HAP-1 (cell line): ENCODE data around the gene MINAR2.

Source experiments
- DNase-seq, 2 experiments: peaks; one replicate each; pipeline ENCODE4 v3.0.0-alpha.2; 2016 to 2020; ENCODE audit warnings: low spot score in 2 of 2
- H3K27me3 ChIP-seq: fragments of 250-450 bp; sonication (Bioruptor Pico); 2 replicates; pipeline ENCODE4 v1.5.1; 2020; ENCODE audit warnings: low read depth, mild to moderate bottlenecking, moderate library complexity
- H3K36me3 ChIP-seq: fragments of 250-450 bp; sonication (Bioruptor Pico); replicated peaks from 2 replicates; pipeline ENCODE4 v1.5.1; 2020; ENCODE audit warnings: mild to moderate bottlenecking
- H3K4me1 ChIP-seq: fragments of 250-450 bp; sonication (Bioruptor Pico); 2 replicates; pipeline ENCODE4 v1.5.1; 2020; ENCODE audit warnings: mild to moderate bottlenecking
- H3K4me3 ChIP-seq: fragments of 250-450 bp; sonication (Bioruptor Pico); 2 replicates; pipeline ENCODE4 v1.5.1; 2020; ENCODE audit warnings: mild to moderate bottlenecking, moderate library complexity
- H3K9me3 ChIP-seq: fragments of 250-450 bp; sonication (Bioruptor Pico); 2 replicates; pipeline ENCODE4 v1.5.1; 2020; ENCODE audit warnings: mild to moderate bottlenecking, moderate library complexity
- in situ Hi-C: fragments of 300-500 bp; cut with MboI; formaldehyde crosslinking; loops from 3 replicates; pipeline ENCODE4 v1.14.3; 2020; ENCODE audit warnings: low sequenced_read_pairs, inconsistent platforms, mixed read lengths

MINAR2 gene

GRCh38 chr5:129747572-129748407, at the start of gene MINAR2:
Gene MINAR2, plus strand, starts transcription at chr5:129748094. Its CDS starts 97 bp downstream, at chr5:129748191.
- Histone ChIP-seq H3K4me3 (no peak within 1 kb of the TSS), H3K27me3 (no peaks in the 10 kb centered on the region), H3K9me3 (no peaks in the 10 kb centered on the region), H3K4me1 (no peaks in the 10 kb centered on the region), H3K36me3 (no peaks in the 10 kb centered on the region)
- in situ Hi-C loops = no loop called here
- no peak for DNase-seq

GRCh38 chr5:129698661-129699060, 49.2 kb upstream of the MINAR2 start:
- Histone ChIP-seq H3K9me3 (no peaks in the 10 kb centered on the region), H3K36me3 (no peaks in the 10 kb centered on the region), H3K27me3 (no peaks in the 10 kb centered on the region), H3K4me3 (no peak overlapping the region), H3K4me1 (no peaks in the 10 kb centered on the region)
- no peak for DNase-seq
- in situ Hi-C loops = no loop called here

DNA sequence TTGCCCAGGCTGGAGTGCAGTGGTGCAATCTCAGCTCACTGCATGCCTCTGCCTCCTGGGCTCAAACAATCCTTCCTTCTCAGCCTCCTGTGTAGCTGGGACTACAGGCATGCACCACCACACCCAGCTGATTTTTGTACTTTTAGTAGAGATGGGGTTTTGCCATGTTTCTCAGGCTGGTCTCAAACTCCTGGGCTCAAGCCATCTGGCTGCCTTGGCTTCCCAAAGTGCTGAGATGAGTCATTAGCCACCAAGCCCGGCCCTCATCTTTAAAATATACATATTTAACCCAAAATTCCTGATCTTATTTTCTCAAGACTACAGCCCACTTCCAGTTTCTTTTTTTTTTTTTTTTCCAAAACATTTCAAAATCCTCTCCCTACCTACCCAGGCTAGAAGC, 31.7 kb upstream of the MINAR2 start:
- Histone ChIP-seq H3K4me1 (no peaks in the 10 kb centered on the region), H3K36me3 (no peaks in the 10 kb centered on the region), H3K9me3 (no peaks in the 10 kb centered on the region), H3K27me3 (no peaks in the 10 kb centered on the region), H3K4me3 (no peak overlapping the region)
- DNase-seq = no peak
- in situ Hi-C loops = no loop called here

DNA sequence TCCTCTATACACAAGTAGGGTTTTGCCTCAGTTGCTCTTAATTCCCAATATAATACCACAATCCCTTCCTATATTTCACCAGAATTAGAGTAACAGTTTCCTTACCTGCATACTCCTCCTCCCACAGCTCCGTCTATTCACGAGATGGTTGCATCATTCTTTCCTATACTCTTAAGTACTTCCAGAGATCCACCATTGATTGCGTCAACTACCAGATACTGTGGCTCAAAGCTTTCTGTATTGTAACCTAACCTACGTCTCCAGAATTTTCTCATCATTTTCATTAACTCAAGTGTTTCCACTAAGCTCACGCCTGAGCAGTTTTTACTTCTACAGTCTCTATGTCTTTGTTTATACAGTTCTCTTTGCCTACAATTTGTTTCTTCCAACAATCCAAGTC, 31.2 kb upstream of the MINAR2 start:
- Histone ChIP-seq H3K27me3 (no peaks in the 10 kb centered on the region), H3K36me3 (no peaks in the 10 kb centered on the region), H3K4me3 (no peak overlapping the region), H3K9me3 (no peaks in the 10 kb centered on the region), H3K4me1 (no peaks in the 10 kb centered on the region)
- in situ Hi-C loops = no loop called here
- DNase-seq = no peak

DNA sequence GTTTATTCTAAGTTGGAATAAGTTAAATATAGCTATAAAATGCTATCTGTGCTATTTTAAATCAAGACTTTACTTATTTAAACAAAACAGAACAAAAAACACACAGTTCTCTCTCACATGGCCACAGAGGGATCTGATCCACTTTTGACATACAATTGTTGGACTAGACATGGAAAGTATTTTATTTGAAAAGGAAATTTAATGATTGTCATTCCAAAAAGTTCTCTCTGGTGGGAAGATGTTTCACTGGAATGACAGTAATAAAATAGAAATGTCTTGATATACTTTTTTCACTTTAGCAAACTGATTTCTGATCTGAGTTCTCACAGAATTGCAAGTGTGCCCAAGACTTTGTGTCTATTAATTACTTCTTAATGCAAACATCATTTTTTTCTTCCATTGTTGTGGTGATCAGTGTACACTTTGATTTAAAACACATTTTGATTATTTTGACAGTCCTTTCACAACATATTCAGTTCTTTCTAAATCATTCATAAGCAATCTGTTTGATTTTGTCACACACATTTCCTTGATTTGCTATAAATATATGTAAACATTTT, 30.1 kb upstream of the MINAR2 start:
- H3K4me3 ChIP-seq = no peak overlapping the region
- no peaks in the 10 kb centered on the region for H3K9me3 ChIP-seq
- DNase-seq = no peak
- in situ Hi-C loops = no loop called here
- H3K36me3 ChIP-seq = no peaks in the 10 kb centered on the region
- H3K27me3 ChIP-seq = no peaks in the 10 kb centered on the region
- no peaks in the 10 kb centered on the region for H3K4me1 ChIP-seq

DNA sequence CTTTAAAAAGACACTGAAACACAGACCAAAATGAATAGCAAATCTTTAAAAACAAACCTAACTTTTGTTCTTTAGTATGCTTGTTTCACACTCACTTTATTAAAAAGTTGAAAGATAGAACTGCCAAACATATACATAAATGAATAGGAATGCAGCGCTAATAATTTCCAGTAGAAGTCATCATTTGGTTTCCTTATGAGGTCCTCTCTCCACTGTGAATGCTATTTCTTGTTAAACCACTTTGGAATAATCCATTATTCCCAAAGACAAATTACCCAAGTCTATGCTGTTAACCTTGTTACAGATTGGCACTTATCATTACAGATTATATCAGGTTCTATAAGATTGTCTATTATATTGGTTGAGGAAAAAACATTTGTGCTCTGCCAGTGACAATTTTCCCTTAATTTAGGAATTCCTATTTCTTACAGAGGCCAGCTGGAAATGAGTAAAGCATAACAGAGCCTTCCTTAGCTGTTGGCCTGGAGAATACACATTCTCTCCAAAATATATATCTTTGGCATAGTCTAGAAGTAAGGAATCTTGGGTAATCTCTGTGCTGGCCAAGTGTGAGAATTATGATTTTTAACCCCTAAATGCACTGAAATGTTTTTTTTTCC, 29.3 kb upstream of the MINAR2 start:
- Histone ChIP-seq H3K9me3 (no peaks in the 10 kb centered on the region), H3K36me3 (no peaks in the 10 kb centered on the region), H3K27me3 (no peaks in the 10 kb centered on the region), H3K4me1 (no peaks in the 10 kb centered on the region), H3K4me3 (no peak overlapping the region)
- in situ Hi-C loops = no loop called here
- no peak for DNase-seq

- no peak overlapping the region for H3K4me3 ChIP-seq
- H3K36me3 ChIP-seq = no peaks in the 10 kb centered on the region
- in situ Hi-C loops = no loop called here
- no peaks in the 10 kb centered on the region for H3K27me3 ChIP-seq
- no peaks in the 10 kb centered on the region for H3K9me3 ChIP-seq
- DNase-seq = no peak
- H3K4me1 ChIP-seq = no peaks in the 10 kb centered on the region
These were observed 23.7 kb upstream of the MINAR2 start for GRCh38 chr5:129724222-129724621.

DNA sequence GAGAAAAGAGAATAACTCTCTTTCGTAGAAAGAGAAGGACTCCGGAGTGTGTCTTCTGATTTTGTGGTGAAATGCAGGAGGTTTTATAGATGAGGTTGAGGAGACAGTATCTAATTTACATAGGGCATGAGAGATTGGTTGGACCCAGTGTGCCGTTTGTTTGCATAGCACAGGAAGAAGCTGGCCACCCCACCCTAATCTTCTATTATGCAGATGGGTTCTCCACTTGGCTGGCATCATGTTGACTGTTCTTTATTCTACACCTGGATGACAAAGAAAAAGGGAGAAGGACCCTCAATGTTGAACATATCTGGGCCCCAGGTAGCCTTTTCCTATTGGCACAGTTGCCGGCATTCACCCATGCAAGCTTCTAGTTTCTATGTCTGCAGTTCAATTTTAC, 23.2 kb upstream of the MINAR2 start:
- DNase-seq = no peak
- Histone ChIP-seq H3K4me1 (no peaks in the 10 kb centered on the region), H3K36me3 (no peaks in the 10 kb centered on the region), H3K4me3 (no peak overlapping the region), H3K27me3 (no peaks in the 10 kb centered on the region), H3K9me3 (no peaks in the 10 kb centered on the region)
- in situ Hi-C loops = no loop called here

DNA sequence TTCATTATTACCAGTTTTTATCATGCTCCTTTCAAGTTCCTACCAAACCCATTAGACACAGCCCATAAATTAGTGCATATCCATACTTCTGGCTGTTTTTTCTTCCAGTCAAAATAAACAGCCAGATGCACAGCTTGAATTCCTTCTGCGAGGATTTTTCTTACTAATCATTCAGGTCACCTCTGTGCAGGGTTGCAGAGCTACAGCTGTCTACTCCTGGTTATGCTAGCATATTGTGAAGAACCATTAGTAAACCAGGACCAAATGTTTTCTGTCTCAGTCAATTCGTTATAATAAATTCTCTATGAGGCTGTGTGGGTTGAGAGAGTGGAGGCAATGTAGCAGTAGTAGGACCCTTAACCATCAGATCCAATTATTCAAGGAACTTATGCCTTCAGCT, 8.1 kb upstream of the MINAR2 start:
- DNase-seq = no peak
- Histone ChIP-seq H3K4me1 (no peaks in the 10 kb centered on the region), H3K9me3 (no peaks in the 10 kb centered on the region), H3K4me3 (no peak overlapping the region), H3K36me3 (no peaks in the 10 kb centered on the region), H3K27me3 (no peaks in the 10 kb centered on the region)
- in situ Hi-C loops = no loop called here

GRCh38 chr5:129743541-129744187, 4.2 kb upstream of the MINAR2 start:
- Histone ChIP-seq H3K27me3 (no peaks in the 10 kb centered on the region), H3K4me1 (no peaks in the 10 kb centered on the region), H3K36me3 (no peaks in the 10 kb centered on the region), H3K9me3 (no peaks in the 10 kb centered on the region), H3K4me3 (no peak overlapping the region)
- in situ Hi-C loops = no loop called here
- DNase-seq = no peak

GRCh38 chr5:129745997-129746396, 1.9 kb upstream of the MINAR2 start:
- Histone ChIP-seq H3K36me3 (no peaks in the 10 kb centered on the region), H3K9me3 (no peaks in the 10 kb centered on the region), H3K27me3 (no peaks in the 10 kb centered on the region), H3K4me1 (no peaks in the 10 kb centered on the region), H3K4me3 (no peak overlapping the region)
- DNase-seq = no peak
- in situ Hi-C loops = no loop called here

DNA sequence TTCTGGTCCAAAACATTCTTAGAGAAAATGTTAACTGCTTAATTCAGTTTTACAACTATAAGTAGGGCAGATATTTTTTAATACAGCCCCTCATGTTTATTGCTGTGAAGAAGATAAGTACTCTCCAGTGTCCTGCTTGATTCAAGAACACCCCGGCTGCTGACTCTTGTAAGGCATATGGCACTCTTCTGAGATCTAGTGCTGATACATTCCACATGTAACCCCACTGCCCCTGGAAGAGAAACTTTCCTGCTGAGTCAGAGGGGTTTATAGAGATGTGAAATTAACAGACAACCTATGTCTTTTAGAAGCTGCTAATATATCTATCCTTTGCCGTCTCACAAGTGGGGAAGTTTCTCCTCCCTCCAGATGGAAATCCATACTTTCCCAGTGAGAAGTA, 1.0 kb upstream of the MINAR2 start:
- in situ Hi-C loops = no loop called here

GRCh38 chr5:129748913-129749880, 1.3 kb downstream of the MINAR2 start:
- Histone ChIP-seq H3K36me3 (no peaks in the 10 kb centered on the region), H3K4me3 (no peak overlapping the region)
- in situ Hi-C loops = no loop called here

More for the DNA sequence above, 1.0 kb upstream of the MINAR2 start:
- Histone ChIP-seq H3K27me3 (no peaks in the 10 kb centered on the region), H3K36me3 (no peaks in the 10 kb centered on the region), H3K4me3 (no peak overlapping the region), H3K4me1 (no peaks in the 10 kb centered on the region), H3K9me3 (no peaks in the 10 kb centered on the region)
- DNase-seq = no peak

More at GRCh38 chr5:129748913-129749880, 1.3 kb downstream of the MINAR2 start:
- no peak for DNase-seq
- Histone ChIP-seq H3K27me3 (no peaks in the 10 kb centered on the region), H3K4me1 (no peaks in the 10 kb centered on the region), H3K9me3 (no peaks in the 10 kb centered on the region)
